DLD1 (cell line): ENCODE measurements around the gene GRIN2A.

ENCODE experiments used
- in situ Hi-C: cut with HindIII; loops from 2 replicates; pipeline ENCODE4 v1.10.0; 2017; ENCODE audit warnings: low sequenced_read_pairs

Gene GRIN2A

GRCh38 chr16:10037751-10038150 is 144.5 kb downstream of the GRIN2A start:
- in situ Hi-C loops: no loop called here

DNA sequence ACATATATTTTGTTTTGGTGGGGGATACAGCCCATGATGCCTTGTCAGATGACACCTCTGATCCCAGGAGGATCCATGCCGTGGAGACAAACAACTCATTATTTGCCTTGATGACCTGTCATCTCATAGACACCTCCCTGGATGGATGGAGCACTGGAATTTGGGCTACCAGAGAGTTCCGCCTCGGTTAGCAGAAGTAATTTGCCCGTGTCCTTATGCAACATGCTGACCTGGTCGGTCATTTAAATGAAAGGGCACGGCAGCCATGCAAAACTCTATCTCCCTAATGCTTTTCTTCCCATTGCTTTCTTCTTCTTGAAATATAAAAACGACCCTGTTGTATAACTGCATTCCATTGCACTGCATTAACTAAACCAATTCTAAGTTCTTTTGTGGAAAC is 145.3 kb downstream of the GRIN2A start:
- in situ Hi-C loops: no loop called here

GRCh38 chr16:10033556-10033955 is 148.7 kb downstream of the GRIN2A start:
- in situ Hi-C loops: no loop called here

- in situ Hi-C loops: no loop called here
These were observed 150.3 kb downstream of the GRIN2A start for GRCh38 chr16:10031955-10032354.

- in situ Hi-C loops: no loop called here
These were observed 150.8 kb downstream of the GRIN2A start for GRCh38 chr16:10031473-10031872.

DNA sequence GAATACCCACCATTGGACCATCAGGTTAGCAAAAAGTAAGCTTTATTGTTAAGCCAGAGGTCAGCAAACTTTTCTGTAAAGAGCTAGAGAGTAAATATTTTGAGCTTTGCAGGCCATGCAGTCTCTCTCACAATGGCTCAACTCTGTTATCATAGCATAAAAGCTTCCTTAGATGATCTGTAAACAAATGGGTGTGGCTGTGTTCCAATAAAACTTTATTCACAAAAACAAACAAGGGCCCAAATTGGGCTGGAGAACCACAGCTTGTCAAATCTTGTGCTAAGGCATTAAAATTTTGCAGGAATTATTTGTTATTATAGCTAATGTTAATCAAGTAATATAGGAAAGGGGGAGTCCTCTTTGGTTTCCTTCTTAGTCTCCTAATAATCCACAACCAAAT is 153.6 kb downstream of the GRIN2A start:
- in situ Hi-C loops: no loop called here

DNA sequence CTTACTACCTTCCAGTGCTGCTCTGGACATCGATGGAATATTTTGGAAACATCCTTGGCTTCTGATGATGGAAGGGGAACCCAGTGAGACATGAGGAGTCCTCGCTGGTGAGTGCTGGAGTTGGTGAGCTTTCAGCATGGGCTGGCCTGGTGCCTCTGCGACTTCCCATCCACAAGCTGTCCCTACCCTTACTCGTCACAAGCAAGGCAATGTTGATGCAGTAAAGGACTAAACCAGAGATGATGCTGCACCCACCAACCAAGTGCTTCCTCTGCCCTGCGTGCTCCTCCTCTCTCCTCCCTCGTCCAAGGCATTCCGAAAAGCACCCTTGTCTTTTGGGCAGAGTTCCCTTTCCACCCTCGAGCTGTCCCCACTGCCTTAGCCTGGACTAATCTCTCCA is 154.7 kb downstream of the GRIN2A start:
- in situ Hi-C loops: no loop called here

DNA sequence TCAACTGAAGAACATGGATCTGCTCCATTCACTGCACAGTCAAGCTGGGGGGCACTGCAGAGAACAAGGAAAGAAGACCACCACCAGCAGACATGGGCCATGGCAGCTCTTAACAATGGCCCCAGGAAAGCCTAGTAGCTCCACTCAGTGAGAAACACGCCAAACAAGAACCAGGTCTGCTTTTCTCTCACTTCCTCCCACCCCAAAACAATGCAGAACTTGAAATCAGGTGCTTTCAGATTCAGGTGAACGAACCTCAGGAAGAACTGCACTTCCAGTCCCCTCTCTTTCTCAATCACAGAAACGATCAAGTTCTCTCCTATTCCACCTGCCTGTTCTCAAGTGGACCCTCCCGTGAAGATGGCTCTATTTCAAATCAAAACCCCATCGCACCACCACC is 155.6 kb downstream of the GRIN2A start:
- in situ Hi-C loops: no loop called here

- in situ Hi-C loops: no loop called here
These were observed 160.1 kb downstream of the GRIN2A start for GRCh38 chr16:10022098-10022497.

DNA sequence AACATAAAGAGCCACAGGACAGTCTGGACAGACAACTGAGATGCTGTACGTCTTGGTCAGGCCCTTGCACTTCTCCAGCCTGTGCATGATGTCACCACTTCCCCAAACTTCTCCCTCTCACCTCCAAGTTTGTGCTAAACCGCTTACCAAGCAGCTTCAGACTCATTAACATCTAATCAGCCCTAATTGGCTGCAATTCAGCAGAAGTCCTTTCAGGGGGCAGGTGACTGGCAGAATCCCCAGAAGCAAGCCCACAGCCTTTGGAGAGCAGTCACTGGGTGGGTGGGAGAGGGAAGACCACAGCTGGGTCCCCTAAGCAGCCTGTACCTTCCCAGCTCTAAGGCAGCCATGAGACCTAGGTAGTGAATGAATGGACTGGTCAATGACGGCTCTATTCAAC is 161.4 kb downstream of the GRIN2A start:
- in situ Hi-C loops: no loop called here

DNA sequence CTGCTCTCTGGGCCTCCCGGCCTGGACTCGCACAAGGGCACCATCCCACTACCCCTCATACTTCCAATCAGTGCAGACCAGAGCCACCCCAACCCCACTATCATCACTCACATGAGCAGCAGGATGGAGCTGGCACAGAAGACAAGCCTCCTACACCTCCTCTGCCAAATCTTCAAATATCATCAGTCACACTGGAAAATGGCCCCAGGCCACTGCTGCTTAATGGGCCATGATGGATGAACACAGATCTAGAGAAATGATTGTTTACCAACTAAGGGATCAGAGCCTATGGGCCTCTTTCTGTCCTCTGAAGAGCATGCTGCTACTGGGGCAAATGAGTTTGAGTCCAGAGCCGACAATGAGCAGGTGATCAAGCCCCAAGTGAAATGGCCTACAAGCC is 165.5 kb downstream of the GRIN2A start:
- in situ Hi-C loops: no loop called here

- in situ Hi-C loops: no loop called here
These were observed 166.8 kb downstream of the GRIN2A start for GRCh38 chr16:10015397-10015796.

DNA sequence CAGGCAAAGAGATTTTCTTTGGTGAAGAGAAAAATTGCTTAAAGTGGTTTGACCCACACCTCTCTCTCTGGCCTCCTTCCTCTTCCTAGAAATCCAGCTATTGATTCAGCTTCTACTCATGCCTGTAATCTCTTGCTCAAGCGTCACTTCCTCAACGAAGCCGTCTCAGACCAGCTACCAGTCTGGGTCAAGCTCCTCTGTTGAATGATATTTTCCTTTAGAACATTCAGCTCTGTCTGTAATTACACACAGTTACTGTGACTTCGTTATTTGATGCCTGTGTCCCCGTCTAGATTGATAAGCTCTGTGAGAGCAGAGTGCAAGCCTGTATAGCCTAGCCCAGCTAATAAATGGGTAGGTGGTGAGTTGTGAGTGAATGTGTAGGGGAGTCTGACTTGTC is 168.5 kb downstream of the GRIN2A start:
- in situ Hi-C loops: no loop called here

- in situ Hi-C loops: no loop called here
These were observed 168.9 kb downstream of the GRIN2A start for GRCh38 chr16:10013364-10013763.

DNA sequence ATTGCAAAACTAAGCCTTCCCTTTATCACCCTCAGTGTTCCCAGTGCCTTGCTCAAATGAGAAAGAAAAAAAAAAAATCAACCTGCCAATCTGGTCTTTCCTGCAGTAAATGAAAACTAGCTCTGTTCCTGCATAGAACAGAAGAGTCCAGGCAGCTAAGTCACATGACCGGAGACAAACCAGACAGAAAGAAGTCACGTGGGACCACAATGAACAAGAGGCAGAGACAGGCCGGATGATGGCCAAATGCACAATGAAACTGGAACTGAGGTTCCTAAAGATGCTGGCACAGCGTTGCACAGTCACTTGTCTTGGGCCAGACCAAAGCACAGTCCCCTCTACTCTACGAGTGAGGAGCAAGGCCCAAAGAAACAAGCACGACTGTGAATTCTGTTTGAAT is 172.5 kb downstream of the GRIN2A start:
- in situ Hi-C loops: no loop called here

GRCh38 chr16:10003486-10003885 is 178.7 kb downstream of the GRIN2A start:
- in situ Hi-C loops: no loop called here

DNA sequence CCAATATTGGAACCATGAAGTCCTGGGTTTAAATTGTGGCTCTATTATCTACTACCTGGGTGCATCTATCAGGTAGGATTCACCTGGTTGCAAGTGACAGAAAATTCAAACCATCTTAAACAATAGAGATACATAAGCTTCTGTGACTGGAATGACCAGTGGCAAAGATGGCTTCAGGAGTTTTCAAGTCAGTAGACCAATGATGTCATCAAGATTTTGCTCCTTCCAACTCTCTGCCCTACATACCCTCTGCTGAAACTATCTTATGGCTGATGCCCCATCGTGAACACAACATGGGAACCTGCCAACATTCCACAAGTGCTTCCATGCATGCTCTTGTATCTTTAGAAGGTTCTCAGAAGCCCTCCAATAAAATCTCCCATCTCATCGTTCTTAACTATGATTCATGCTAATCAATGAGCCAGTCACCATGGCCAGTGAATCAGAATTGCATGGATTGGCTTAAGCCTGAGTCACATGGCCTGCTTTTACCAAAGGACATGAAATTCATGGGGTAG is 180.9 kb downstream of the GRIN2A start:
- in situ Hi-C loops: no loop called here

- in situ Hi-C loops: no loop called here
These were observed 186.0 kb downstream of the GRIN2A start for GRCh38 chr16:9996221-9996620.

- in situ Hi-C loops: no loop called here
These were observed 189.8 kb downstream of the GRIN2A start for GRCh38 chr16:9992441-9992840.

DNA sequence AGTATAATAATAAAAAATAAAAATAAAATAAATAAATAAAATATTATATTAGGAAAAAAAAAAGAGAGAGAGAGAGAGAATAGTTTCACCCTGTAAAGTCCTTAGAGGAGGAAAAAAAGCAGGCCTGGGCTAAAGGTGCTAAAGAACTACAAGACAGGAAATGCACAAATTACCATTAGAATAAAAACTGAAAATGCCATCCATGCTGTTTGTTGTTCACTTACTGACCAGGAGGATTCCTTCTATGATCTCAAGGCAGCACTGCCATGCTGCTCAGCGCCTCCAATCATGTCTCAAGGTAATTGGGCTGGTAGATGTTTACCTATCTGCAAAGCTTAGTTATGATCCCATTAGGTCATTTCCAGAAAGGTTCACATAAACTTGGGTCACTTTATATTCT is 201.2 kb downstream of the GRIN2A start:
- in situ Hi-C loops: no loop called here

GRCh38 chr16:9978160-9978725 is 204.0 kb downstream of the GRIN2A start:
- in situ Hi-C loops: no loop called here

DNA sequence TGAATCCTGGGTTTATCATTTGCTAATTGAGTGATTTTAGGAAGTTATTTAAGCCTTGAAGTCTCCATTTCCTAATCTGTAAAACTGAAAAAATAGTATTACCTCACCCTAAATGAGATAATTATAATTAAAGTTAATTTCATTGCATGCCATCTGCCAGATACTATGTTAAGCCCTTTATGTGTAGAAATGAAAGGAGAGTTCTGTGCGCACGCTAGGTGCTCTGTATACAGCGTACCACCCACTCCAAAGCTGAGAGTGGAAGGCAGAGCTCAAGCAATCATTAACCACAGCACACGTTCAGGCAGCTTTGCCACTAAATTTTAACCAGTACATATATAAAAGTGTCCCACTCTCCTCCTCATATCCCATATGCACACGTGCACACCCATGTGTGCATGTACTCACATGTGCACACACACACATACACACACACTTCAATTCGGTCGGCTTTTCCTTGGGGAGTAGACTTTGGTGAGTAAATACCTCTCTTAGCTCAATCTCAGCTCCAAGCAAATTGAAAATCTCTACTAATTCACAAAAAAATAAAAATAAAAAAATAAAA is 204.8 kb downstream of the GRIN2A start:
- in situ Hi-C loops: no loop called here

DNA sequence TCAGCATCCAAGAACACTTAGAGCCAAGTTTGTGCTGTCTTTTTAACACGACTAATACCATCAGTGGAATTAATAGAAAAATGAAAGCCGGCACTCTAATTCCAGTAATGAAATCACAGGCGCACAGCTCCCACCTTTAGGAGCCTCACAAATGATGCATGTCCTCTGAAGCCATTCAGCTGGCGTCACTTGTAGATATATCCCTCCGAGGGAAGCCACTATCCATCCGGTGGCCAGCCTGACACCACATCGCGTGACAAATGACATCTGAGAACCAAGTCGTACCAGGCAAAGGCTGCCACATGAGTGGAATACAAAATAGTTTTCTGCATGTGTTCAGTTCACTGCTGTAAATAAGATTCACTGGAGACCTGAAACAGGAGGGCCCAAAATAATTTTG is 205.6 kb downstream of the GRIN2A start:
- in situ Hi-C loops: no loop called here
